ENCODE data around the gene RNF19B.
A peak's percentile ranks its signal among the peaks of the same experiment; 100 is the strongest.
"Not testable (repeated sequence)": the region's sequence is repeated elsewhere in the genome, so short reads cannot be mapped to it uniquely, and the experiment has no call there.

RNF19B gene

GRCh38 chr1:33002006-33002405 is 37.4 kb upstream of the RNF19B start:
- TF ChIP-seq CTCF (IDR thresholded peaks at IDR 0.05; ENCODE audit: control insufficient read depth, extremely low read depth, insufficient read depth) = no peak
- no peak overlapping the region for H3K4me3 ChIP-seq (ENCODE audit: low read depth, low read length)
- no peak for DNase-seq (ENCODE audit: low read depth)

- 0 out of 2 replicates have a peak, but pooled peaks have one; percentile 5 for TF ChIP-seq CTCF (IDR thresholded peaks at IDR 0.05; ENCODE audit: control insufficient read depth, extremely low read depth, insufficient read depth)
- no peak for DNase-seq (ENCODE audit: low read depth)
- H3K4me3 ChIP-seq (ENCODE audit: low read depth, low read length) = no peak overlapping the region
Measured at GRCh38 chr1:33001282-33001681, 36.7 kb upstream of the RNF19B start.

- H3K4me3 ChIP-seq (ENCODE audit: low read depth, low read length) = no peak overlapping the region
- no peak for TF ChIP-seq CTCF (IDR thresholded peaks at IDR 0.05; ENCODE audit: control insufficient read depth, extremely low read depth, insufficient read depth)
- DNase-seq (ENCODE audit: low read depth) = no peak
Measured at GRCh38 chr1:33000427-33001026, 35.9 kb upstream of the RNF19B start.

- no peak for DNase-seq (ENCODE audit: low read depth)
- no peak overlapping the region for H3K4me3 ChIP-seq (ENCODE audit: low read depth, low read length)
- TF ChIP-seq CTCF (IDR thresholded peaks at IDR 0.05; ENCODE audit: control insufficient read depth, extremely low read depth, insufficient read depth) = no peak
Measured at GRCh38 chr1:32998997-32999396, 34.4 kb upstream of the RNF19B start.

GRCh38 chr1:32998064-32998463 is 33.5 kb upstream of the RNF19B start:
- DNase-seq (ENCODE audit: low read depth) = no peak
- H3K4me3 ChIP-seq (ENCODE audit: low read depth, low read length) = no peak overlapping the region
- TF ChIP-seq CTCF (IDR thresholded peaks at IDR 0.05; ENCODE audit: control insufficient read depth, extremely low read depth, insufficient read depth) = no peak

- H3K4me3 ChIP-seq (ENCODE audit: low read depth, low read length) = no peak overlapping the region
- TF ChIP-seq CTCF (IDR thresholded peaks at IDR 0.05; ENCODE audit: control insufficient read depth, extremely low read depth, insufficient read depth) = no peak
- DNase-seq (ENCODE audit: low read depth) = no peak
Measured at GRCh38 chr1:32997381-32997891, 32.8 kb upstream of the RNF19B start.

GRCh38 chr1:32993324-32993636 is 28.7 kb upstream of the RNF19B start:
- not testable (repeated sequence) for DNase-seq (ENCODE audit: low read depth); H3K4me3 ChIP-seq (ENCODE audit: low read depth, low read length)
